Esophagus muscularis mucosa (tissue), 4 donors: Measurements from ENCODE around the gene APOL3.

Source experiments
- CTCF ChIP-seq, 3 experiments: fragments of 200-600 bp in 2 of 3; fragments of 450-650 bp in 1 of 3; sonication (generic) in 2 of 3; IDR thresholded peaks; one replicate each; pipeline ENCODE4 v1.5.1; 2017 to 2019; ENCODE audit warnings: antibody characterized with exemption in 3 of 3, mild to moderate bottlenecking in 2 of 3, moderate library complexity in 1 of 3
- EP300 ChIP-seq: sonication (generic); formaldehyde crosslinking; IDR thresholded peaks from one replicate; pipeline ENCODE4 v1.6.1; 2017; ENCODE audit warnings: antibody characterized with exemption
- POLR2A ChIP-seq: fragments of 450-650 bp; IDR thresholded peaks from one replicate; pipeline ENCODE4 v1.6.1; 2017; ENCODE audit warnings: antibody characterized with exemption, moderate library complexity, mild to moderate bottlenecking, low read depth
- POLR2AphosphoS5 ChIP-seq, 2 donors: sonication (generic); formaldehyde crosslinking; IDR thresholded peaks; one replicate each; pipeline ENCODE4 v1.6.1; 2017; ENCODE audit warnings: antibody characterized with exemption in 2 of 2

GRCh38 chr22:36144886-36145541, 15.5 kb downstream of the APOL3 start:
- TF ChIP-seq EP300, result no peak
- TF ChIP-seq CTCF (IDR thresholded peaks at IDR 0.05), result peak; percentile 68 to 83 (median 79)
- TF ChIP-seq POLR2AphosphoS5 (IDR thresholded peaks at IDR 0.05), result peak in 1 of 2 donors; percentile 32
- no peak for TF ChIP-seq POLR2A
